Calu3 (cell line): ENCODE data around the gene STXBP2. TPM values are rescaled to one million over a fixed set of nuclear protein-coding genes. Genes with fewer than 3 reads are reported as not detected.

ENCODE experiments used
- Bru-seq: library from RNA; stranded (reverse); fragments of 400-500 nt; gene quantifications from one replicate; lab custom pipeline; 2021; lab: Mats Ljungman, UMichigan
- BruChase-seq, 2 experiments: library from RNA; stranded (reverse); fragments of 400-500 nt; gene quantifications; one replicate each; lab custom pipeline; 2021; lab: Mats Ljungman, UMichigan
- BruUV-seq: library from RNA; stranded (reverse); fragments of 400-500 nt; replicated peaks from 2 replicates; lab custom pipeline; 2021; lab: Mats Ljungman, UMichigan
- CTCF ChIA-PET: fragments of 300-600 bp; sonication (Branson Sonifier 250); formaldehyde crosslinking; loops from one replicate; lab custom pipeline; 2022; ENCODE audit warnings: antibody characterized with exemption; lab: Charles Lee
- DNase-seq: peaks from one replicate; pipeline ENCODE4 v3.0.0; 2022
- H3K27ac Mint-ChIP-seq: one replicate; pipeline ENCODE4 v1.8.0; 2022; ENCODE audit warnings: mixed read lengths; ENCODE audit not compliant: unreplicated experiment
- H3K27me3 Mint-ChIP-seq: one replicate; pipeline ENCODE4 v1.8.0; 2022; ENCODE audit warnings: mixed read lengths; ENCODE audit not compliant: unreplicated experiment
- H3K36me3 Mint-ChIP-seq: one replicate; pipeline ENCODE4 v1.8.0; 2022; ENCODE audit warnings: mild to moderate bottlenecking, moderate library complexity, mixed read lengths; ENCODE audit not compliant: insufficient read depth, unreplicated experiment
- H3K4me1 Mint-ChIP-seq: one replicate; pipeline ENCODE4 v1.8.0; 2022; ENCODE audit warnings: mild to moderate bottlenecking, low read depth, mixed read lengths; ENCODE audit not compliant: unreplicated experiment
- H3K4me3 Mint-ChIP-seq: one replicate; pipeline ENCODE4 v1.8.0; 2022; ENCODE audit warnings: mild to moderate bottlenecking, low read depth, moderate library complexity, mixed read lengths; ENCODE audit not compliant: unreplicated experiment
- H3K9me3 Mint-ChIP-seq: one replicate; pipeline ENCODE4 v1.8.0; 2022; ENCODE audit warnings: low read depth, mixed read lengths; ENCODE audit not compliant: unreplicated experiment
- intact Hi-C: fragments of 100-400 bp; cut with micrococcal nuclease; formaldehyde crosslinking; loops from one replicate; pipeline ENCODE4 v1.10.0; 2022; ENCODE audit not compliant: unreplicated experiment
- long read RNA-seq: library from polyadenylated mRNA; stranded (forward); transcript quantifications from one replicate; pipeline ENCODE4 v2.0.0, GENCODE V29; 2022
- total RNA-seq: library from RNA; stranded (reverse); gene quantifications from 2 replicates; pipeline ENCODE4 v1.2.3, GENCODE V29; 2022
- TF ChIP-seq, protein P1 (sequence below): fragments of 200-600 bp; IDR thresholded peaks from one replicate; pipeline ENCODE4 v1.8.0; 2022; ENCODE audit warnings: antibody characterized with exemption; ENCODE audit not compliant: unreplicated experiment

STXBP2 gene
- total RNA-seq (132 and 150 TPM in 2 replicates), Bru-seq, nascent RNA (percentile 60 among the genes with signal in this experiment), BruChase-seq, experiment 1, labeled RNA remaining after a 6-hour chase (percentile 80 among the genes with signal in this experiment), BruChase-seq, experiment 2, labeled RNA remaining after a 2-hour chase (percentile 79 among the genes with signal in this experiment)
- long read RNA-seq, transcript STXBP2-201 (19 exons, 1,876 nt): major isoform, 94 of 153 reads
- long read RNA-seq, partial matches to known transcripts: 34 of 153 reads
- long read RNA-seq, other reads (novel, unspliced or antisense): 24 of 153 reads

DNA sequence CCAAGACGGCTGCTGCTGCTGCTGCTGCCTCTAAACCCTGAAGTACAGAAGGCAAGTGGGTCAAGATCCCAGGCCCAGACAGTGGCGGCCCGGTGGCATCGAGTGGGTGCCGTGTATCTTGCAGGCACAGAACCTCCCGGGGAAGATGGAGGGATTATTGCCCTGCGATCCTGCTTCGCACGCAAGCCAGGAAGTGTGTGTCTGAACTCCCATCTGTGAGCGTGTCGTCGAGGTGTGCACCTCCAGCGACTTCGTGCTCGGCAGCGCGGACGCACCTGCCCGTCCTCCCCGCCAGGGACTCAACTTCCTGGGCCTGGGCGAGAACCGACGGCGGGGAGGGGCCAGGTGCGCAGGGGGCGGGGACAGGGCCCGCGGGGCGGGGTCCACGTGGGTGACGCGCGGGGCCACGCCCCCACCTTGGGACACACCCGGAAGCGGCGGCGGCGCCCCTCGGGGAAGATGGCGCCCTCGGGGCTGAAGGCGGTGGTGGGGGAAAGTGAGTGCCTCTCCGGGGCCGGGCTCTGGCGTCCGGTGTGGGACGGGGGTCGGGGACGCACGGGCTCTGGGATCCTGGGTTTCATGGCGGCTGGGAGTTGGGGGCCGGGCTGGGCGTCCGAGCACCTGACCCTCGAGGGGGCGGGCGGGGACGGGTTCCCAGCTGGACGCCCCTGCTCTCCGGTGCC lies at the start of gene STXBP2:
Gene STXBP2, plus strand, starts transcription at position 420 of the 683 bp plus-strand sequence. Its CDS starts 40 bp downstream, at position 460.
- intact Hi-C loops: no loop called here
- peak; percentile 88 for DNase-seq
- Mint-ChIP-seq H3K4me1 (no peaks in the 10 kb centered on the region), H3K27me3 (no peaks in the 10 kb centered on the region), H3K9me3 (peaks cover 3% of the 10 kb centered on the region), H3K4me3 (peak within 1 kb of the TSS; percentile 80), H3K27ac (peak within 1 kb of the TSS; percentile 72), H3K36me3 (peaks cover 39% of the 10 kb centered on the region)
- BruUV-seq: no TSS peak
- CTCF ChIA-PET: no interaction called here
- TF ChIP-seq, protein P1, sequence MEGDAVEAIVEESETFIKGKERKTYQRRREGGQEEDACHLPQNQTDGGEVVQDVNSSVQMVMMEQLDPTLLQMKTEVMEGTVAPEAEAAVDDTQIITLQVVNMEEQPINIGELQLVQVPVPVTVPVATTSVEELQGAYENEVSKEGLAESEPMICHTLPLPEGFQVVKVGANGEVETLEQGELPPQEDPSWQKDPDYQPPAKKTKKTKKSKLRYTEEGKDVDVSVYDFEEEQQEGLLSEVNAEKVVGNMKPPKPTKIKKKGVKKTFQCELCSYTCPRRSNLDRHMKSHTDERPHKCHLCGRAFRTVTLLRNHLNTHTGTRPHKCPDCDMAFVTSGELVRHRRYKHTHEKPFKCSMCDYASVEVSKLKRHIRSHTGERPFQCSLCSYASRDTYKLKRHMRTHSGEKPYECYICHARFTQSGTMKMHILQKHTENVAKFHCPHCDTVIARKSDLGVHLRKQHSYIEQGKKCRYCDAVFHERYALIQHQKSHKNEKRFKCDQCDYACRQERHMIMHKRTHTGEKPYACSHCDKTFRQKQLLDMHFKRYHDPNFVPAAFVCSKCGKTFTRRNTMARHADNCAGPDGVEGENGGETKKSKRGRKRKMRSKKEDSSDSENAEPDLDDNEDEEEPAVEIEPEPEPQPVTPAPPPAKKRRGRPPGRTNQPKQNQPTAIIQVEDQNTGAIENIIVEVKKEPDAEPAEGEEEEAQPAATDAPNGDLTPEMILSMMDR: no peak

DNA sequence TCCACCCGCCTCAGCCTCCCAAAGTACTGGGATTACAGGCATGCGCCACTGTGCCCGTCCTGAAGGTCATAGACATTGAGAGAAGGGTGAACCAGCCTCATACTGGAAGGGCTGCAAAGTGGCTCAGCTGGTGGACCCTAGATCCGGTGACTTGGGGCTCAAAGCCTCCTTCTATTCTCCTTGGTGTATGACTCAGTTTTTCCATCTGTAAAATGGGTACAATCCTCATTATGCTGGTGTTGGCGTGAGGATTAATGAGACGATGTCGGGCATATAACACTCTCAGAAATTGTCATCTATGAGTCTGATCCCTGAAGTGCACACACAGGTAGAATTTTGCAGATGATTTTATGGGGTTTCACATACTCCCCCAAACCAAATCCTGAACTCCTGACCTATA lies 47.1 kb upstream of the STXBP2 start:
- Mint-ChIP-seq H3K9me3 (no peaks in the 10 kb centered on the region), H3K27ac (no peak overlapping the region), H3K4me1 (peaks cover under 1% of the 10 kb centered on the region), H3K4me3 (no peak overlapping the region), H3K27me3 (no peaks in the 10 kb centered on the region), H3K36me3 (no peaks in the 10 kb centered on the region)
- intact Hi-C loops: no loop called here
- no peak for DNase-seq
- no TSS peak for BruUV-seq
- TF ChIP-seq, protein P1: no peak
- CTCF ChIA-PET: no interaction called here

DNA sequence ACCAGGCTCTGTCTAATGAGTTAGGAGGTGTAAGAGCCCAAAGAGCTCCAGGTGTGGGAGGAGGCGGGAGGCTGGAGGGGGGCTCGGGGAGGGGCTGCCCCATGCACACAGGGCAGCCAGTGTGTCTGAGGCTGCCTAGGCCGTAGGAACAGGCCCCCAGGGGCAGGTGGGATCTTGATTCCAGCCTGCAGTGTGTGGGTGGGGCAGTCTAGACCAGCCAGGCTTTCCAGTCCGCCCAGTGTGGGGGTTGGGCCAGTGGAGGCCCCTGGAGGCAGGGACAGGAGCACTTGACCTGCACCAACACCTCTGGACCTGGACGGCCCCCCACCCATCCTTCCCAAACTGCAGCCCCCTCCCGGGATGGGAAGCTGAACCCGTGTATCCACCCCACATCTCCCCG lies 46.7 kb upstream of the STXBP2 start:
- CTCF ChIA-PET: no interaction called here
- DNase-seq: peak; percentile 65
- Mint-ChIP-seq H3K4me1 (peaks cover 5% of the 10 kb centered on the region), H3K4me3 (no peak overlapping the region), H3K9me3 (no peaks in the 10 kb centered on the region), H3K27ac (no peak overlapping the region), H3K36me3 (no peaks in the 10 kb centered on the region), H3K27me3 (no peaks in the 10 kb centered on the region)
- intact Hi-C loops: no loop called here
- TF ChIP-seq, protein P1: no peak
- BruUV-seq: no TSS peak

DNA sequence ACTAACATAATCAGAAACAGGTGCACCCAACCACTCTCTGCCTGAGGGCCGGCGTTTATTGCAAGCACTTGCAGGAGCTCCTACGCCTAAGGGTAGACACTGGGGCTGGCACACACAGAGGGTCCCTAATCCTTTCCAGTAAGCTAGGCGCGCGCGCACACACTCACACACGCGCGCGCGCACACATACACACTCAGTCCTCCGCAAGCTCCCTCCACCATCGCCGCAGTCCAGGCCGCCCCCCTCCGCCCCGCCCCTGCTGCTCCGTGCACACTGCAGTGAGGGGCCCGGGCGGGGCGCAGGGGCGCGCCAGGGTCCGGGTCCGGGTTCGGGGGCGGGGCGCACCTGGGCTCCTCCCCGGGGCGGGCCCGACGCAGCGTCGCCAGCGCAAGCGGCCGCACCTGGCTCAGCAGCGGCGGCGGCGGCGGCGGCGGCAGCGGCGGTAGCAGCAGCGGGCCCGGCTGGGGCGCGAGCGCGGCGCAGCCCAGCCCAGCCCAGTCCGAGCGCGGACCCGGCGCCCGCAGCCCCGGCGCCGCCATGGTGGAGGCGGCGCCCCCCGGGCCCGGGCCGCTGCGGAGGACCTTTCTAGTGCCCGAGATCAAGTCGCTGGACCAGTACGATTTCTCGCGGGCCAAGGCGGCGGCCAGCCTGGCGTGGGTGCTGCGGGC lies 41.3 kb upstream of the STXBP2 start, which contains the start of gene CAMSAP3:
Gene CAMSAP3, plus strand, starts transcription at position 398 of the 668 bp plus-strand sequence. Its CDS starts 140 bp downstream, at position 538.
- BruUV-seq: no TSS peak
- peak within 1 kb of the TSS; percentile 82 for H3K4me3 Mint-ChIP-seq
- CTCF ChIA-PET: interaction anchor here (0.6 to 4.2 kb wide), 2 partner anchors 27 to 189 kb away, joined by 3 to 26 read pairs; no protein-coding TSS in a partner anchor
- peak; percentile 70 for DNase-seq
- TF ChIP-seq, protein P1: no peak
- no peaks in the 10 kb centered on the region for H3K27me3 Mint-ChIP-seq
- intact Hi-C loops: no loop called here
- H3K36me3 Mint-ChIP-seq: peaks cover 15% of the 10 kb centered on the region
- H3K9me3 Mint-ChIP-seq: no peaks in the 10 kb centered on the region
- H3K27ac Mint-ChIP-seq: peak within 1 kb of the TSS; percentile 2
- H3K4me1 Mint-ChIP-seq: peaks cover 15% of the 10 kb centered on the region
